Astrocyte (in vitro differentiated cells and primary cell): Measurements from ENCODE around the gene HNRNPA2B1.

Experiments used
- EZH2 ChIP-seq: IDR thresholded peaks from 2 replicates; pipeline ENCODE4 v1.6.1; 2012; ENCODE audit warnings: mild to moderate bottlenecking, low read length, inconsistent platforms; ENCODE audit not compliant: insufficient read depth
- TF ChIP-seq, protein P1 (sequence below): IDR thresholded peaks from 2 replicates; pipeline ENCODE4 v1.5.1; 2011; ENCODE audit warnings: low read depth, mild to moderate bottlenecking, inconsistent platforms, low read length, moderate library complexity; ENCODE audit not compliant: insufficient read depth

DNA sequence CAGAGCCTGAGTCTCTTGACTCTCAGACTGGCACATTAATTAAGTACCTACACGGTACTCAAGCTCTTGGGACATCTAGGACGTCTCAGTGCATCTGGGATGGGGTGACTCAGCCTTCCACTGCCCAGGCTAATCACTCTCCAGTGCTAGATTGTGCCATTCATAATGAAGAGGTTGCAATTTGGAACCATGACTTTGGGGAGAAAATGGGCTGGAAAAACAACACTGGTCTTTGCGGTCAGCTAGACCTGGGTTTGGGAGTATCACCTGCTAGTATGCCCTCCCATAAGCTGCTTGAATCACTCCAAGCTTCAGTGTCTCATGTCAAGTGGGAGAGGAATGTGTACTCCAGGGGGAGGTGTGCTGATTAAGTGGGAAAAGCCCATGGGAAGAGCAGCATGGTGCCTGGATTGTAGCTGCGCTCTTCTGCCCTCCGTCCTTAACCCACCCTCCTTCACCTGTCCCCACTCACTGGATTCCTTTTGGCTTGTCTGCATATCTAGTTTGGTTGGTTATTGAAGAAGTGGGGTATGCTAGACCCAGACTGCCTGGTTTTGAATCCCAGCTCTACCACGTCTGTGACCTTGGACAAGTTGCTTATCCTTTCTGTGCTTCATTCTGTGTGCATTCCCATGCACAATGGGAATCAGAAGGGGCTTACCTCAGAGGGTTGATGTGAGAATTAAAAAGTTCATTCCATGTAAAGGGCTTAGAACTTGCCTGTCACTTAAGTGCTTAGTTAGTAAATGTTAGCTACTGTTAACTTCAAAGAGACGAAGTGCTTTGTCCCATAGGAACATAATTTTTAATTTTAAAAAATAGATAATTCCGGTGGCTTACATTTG lies 44.8 kb downstream of the HNRNPA2B1 start:
- TF ChIP-seq, protein P1, sequence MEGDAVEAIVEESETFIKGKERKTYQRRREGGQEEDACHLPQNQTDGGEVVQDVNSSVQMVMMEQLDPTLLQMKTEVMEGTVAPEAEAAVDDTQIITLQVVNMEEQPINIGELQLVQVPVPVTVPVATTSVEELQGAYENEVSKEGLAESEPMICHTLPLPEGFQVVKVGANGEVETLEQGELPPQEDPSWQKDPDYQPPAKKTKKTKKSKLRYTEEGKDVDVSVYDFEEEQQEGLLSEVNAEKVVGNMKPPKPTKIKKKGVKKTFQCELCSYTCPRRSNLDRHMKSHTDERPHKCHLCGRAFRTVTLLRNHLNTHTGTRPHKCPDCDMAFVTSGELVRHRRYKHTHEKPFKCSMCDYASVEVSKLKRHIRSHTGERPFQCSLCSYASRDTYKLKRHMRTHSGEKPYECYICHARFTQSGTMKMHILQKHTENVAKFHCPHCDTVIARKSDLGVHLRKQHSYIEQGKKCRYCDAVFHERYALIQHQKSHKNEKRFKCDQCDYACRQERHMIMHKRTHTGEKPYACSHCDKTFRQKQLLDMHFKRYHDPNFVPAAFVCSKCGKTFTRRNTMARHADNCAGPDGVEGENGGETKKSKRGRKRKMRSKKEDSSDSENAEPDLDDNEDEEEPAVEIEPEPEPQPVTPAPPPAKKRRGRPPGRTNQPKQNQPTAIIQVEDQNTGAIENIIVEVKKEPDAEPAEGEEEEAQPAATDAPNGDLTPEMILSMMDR: no peak
- TF ChIP-seq EZH2: no peak
